D341Med (cell line): ENCODE data around the gene EEFSEC.

Experiments used
- DNase-seq: peaks from one replicate; pipeline ENCODE4 v3.0.0; 2012; ENCODE audit warnings: low spot score

The EEFSEC gene

DNA sequence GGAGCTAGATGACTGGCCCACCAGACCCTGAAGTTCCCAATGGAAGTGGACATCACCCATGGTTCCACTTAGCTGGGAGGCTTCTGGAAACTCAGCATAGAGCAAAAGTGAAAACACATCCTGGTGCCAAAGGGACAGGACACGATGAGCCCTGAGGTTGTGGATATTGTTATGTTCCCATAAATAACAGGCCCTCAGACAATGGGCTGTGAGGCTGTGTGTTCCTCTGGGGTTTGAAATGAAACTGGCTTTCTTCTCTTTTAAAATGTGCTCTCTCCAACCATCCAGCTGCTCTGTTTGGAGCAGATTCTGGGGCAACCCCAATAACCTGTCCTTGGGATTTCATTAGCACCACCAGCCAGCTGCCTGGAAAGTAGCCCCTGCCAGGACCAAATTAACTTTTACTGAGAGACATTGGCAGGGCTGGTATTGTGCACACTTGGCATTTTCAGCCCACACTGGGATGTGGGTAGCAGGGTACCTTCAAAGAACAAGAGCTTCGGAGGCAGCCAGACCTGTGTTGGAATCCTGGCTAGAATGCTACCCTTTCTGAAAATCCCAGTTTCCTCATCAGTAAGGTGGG lies 215.9 kb downstream of the EEFSEC start:
- no peak for DNase-seq

DNA sequence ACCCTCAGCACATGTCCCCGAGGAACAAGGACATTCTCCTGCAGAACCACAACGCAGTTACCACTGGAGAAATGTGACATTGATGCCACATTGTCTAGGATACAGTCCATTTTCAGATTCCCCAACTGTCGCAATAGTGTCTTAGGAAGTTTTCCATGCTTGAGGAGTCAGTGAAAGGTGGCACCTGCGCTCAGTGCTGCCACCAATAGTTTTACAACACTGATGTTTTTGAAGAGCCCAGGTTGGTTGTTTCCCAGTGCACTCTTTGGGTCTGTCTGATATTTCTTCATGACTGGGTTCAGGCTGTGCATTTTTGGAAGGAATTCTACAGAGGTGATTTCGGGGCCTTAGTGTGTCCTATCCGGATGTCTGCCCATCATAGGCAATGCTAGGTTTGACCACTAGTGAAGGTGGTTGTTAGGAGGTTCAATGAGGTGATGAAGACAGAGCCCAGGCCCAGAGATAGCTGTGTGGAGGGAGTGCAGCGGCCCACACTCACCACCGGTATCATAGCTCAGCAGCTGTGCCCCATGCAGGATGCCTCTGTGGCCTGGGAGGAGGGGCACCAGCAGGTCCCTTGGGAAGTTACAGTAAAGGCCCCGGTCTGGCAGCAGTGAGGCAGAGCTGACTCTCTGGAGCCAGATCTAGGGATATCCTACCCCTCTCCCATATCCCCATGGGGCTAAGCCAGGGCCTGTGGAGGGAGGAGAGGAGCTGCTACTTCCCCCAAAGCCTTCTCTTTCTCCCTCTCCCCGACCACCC lies 216.8 kb downstream of the EEFSEC start:
- DNase-seq, result peak; percentile 57

DNA sequence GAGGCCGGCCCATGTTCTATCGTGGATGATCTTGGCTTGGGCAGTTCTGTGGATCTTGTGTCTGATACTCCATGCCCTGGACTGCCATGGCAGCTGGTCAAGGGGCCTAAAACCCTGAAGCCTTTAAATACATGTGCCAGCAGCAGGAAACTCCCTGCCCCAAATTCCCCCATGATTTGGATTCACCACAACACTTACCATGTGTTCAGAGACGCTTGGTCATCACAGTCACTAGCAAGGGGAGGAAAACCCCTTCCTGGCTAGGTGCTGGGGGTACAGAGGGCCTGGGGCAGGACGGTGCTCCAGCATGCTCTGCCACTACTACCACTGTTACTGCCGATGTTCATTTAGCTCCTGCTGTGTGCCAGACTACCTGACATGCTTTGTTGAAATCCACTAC lies 219.0 kb downstream of the EEFSEC start:
- DNase-seq, result no peak

DNA sequence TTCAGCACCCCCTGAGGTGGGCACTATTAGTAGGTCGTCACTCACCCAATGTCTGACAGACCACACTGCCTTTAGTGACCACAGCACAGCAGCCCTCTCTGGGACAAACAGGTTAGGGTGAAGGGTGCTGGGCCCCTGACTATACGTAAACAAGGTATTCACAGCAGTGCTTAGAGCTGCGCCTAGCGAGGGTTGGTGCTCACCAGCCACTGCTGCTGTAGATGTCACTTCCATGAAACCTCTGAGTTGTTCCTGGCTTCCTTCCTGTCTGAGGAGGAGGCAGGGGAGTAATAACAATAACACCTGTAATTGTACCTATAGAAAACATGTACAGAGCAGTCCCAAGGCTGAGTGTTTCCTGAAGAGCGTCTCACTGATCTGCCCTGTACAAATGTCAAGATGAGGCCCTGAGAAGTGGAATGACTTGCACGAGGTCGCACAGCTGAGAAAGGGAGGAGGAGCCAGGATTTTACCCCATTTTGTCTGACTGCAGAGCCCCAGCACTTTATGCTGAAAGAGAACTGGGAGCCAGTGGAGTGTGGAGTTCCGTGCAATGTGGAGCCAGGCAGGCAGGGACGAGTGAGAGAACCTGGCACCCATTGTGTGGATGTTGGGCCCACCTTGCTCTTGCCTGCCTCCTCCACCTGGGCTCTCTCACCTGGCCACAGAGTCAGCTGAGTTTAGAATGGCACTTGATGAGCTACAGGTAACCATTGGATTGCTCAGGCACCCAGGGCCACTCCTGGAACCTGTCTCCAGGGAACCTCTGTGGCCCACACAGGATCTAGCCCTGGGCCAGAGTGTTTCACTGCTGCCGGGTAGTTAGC lies 219.6 kb downstream of the EEFSEC start:
- no peak for DNase-seq

DNA sequence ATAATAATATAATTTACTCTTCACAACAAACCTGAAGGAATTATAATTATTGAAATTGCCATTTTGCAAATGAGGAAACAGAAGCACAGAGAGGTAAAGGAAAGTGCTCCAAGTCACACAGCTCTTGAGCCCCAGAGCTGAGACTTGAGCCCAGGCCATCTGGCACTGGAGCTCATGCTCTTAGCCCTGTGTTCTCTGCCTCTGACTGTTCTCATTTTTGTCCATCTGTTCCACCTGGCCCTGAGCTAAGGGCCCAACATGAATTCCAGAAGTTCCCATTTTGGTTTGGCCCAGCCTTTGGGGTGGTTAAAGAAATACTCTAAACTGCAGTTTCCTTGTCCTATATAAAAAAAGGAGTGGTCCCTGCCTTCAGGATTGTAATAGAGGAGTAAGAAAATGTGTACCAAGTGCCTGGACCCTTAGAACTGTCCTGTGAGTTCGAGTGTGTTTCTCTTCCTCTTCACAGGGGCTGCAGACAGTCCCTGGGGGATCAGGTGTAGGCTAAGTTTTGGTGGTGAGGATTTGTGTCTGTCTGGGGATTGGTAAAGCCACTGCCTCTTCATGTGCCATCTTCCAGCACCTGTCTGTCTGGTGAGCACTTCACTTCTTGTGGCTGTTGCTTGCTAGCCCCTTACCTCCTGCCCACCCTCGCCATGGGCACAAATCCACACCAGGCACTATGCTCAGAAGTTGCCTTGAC lies 221.6 kb downstream of the EEFSEC start:
- no peak for DNase-seq

DNA sequence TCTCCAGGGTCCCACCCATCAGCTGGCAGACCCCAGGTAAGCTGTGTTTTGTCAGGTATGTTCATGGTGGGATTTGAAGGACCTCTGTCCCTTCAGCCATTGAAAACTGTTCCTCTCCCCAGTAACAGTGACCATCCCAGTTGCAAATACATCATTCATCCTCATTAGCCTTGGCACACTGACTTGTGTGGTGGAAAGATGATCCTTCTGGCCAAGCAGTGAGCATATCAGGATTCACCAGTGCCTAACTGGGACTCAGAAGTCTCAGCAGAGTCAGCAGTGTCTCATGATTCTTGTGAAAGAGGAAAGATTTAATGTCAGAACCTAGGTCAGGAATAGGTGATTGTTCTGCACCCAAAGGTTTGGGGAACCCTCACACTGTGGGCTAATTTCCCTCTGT lies 223.2 kb downstream of the EEFSEC start:
- no peak for DNase-seq

DNA sequence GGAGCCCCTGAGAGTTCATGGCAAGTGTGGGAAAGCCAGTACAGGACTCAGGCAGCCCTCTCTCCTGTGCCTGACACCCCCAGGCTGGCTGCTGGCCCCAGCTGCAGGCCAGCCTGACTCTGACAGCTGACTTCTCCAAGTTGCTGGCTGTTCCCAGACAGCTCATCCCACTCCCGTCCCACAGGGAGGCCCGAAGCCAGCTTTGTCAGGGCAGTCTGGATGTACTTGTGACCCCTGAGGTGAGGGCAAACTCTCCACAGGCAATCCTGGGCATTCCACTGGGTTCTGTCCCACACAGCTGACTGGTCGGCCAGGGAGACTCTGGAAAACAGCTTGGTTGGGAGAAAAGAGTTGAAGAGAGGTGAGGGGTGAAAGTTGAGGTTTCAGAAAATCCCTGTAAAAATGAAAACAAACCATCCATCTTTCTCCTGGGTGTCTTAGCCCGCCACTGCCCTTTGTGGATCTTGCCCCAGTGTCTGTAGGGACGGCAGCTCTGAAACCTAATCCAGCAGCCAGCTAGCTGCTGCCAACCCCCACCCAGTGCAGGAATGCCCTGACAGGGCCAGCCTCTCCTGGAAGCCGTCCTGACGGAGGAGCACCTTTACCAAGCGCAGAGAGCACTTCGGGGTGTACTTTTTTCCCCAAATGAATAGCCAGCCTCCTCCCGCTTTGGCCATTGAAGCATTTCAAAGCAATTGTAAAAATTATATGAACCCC lies 225.5 kb downstream of the EEFSEC start:
- DNase-seq, result no peak

DNA sequence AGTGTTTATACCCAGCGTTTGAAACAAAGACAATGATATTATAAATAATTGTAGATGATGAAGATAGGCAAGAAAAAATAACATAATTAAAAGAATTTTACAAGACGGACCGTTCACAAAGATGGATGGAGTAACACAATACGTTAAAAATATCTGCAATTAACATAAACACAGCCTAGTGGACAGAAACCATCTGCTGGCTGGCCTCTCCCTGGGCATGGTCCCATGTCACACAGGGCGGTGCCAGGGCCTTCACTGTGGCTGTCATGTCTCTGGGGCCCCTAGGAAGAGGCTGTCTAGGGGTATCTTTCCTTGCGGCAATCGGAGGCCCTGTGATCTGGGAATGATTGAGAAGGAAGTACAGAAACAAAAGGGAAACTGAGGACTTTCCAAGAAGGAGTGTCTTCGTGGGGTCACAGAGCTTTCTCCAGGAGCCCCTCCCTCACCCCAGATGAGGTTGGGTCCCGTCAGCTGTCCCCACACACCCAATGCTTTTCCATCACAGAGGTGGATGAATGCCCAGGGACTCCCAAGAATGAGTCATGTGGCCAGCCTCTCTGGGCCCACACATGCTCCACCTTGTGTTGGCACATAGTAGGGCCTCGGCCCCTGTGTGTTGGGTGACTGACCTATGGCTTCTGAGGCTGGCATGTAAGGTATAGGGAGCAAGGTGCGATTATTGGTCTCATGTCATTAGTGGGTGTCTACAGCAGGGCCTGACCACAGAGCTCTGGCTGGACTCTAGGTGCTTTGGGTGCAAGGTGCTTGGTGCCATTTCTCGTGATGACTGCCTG lies 226.3 kb downstream of the EEFSEC start:
- DNase-seq, result no peak

DNA sequence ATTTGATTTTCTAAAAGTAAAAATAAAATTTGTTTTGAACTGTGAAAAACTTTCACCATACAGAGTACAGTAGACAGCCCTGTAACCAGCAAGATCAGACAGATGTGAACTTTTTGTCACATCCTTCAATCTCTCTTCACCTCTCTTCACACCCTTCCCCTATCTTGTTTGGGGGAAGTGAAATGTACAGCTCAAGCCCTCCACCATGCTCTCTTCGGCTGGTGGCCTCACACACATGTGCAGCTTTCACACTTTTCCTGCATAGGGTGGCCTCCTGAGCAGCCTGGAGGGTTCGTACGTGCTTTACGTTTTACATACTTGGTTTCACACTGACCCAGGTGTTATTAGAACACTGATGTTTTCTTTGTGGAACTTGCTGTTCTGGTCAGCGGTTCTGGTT lies 227.0 kb downstream of the EEFSEC start:
- DNase-seq, result no peak

DNA sequence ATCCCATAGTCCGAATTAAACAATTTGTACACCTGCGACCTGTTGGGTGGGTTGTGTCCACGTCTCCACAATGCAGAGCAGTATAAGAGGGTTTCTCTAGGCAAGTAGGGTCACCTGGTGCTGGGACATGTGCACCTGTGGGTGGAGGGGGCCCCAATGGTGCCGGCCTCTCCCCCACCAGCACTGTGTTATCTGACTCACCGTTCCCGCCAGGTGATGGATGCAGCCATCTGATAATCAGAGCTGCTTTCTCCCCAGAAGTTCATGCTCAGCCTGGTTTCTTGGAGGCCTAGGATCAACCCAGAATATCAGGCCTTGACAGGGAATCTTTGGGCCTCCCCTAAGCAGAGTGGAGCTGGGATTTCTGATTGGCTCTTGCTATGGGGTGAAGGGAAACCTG lies 227.4 kb downstream of the EEFSEC start:
- DNase-seq, result no peak

DNA sequence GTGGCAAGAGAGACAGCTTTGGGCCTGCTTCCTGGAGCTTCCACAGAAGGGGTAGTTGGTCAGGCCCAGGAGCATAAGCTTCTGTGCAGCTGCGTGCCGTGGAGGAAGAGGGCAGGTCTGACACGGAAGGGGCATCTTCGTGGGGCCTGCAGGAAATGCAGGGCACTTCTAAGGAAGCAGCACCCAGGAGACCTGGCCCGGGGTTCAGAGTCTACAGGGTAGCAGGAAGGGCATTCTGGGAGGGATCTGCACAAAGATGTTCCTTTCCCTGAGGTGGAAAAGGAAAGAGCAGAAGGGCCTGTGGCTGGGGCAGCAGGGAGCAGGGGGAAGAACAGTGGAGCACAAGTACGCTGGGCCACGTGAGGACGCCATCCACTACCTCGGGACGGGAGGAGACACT lies 228.3 kb downstream of the EEFSEC start:
- no peak for DNase-seq

DNA sequence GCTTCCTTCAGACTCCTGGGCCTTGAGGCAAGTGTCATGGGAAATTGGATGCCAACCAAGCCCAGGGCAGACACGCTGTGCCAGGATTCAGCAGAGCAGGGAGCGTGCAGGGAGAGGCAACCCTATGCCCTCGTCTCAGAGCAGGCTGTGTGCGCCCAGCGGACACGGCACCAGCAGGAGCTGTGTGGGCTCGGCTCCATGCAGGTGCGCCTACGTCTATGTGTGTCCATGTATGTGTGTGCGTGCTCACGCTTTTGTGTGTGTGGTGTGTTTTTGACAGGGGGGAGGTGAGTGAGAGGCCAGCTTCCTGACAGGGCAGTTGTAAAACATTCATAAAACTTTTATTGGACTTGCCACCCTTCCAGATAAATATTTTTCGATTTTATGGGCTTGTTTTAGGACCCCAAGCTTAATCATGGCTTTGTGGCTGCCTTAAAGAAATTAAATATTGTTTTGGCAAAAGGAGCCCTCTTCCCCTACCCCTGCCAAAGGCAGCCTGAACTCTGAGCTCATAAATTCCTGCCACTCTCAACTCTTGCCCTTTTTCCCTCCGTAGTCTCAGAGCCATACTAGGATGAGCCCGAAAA lies 229.0 kb downstream of the EEFSEC start:
- DNase-seq, result no peak

DNA sequence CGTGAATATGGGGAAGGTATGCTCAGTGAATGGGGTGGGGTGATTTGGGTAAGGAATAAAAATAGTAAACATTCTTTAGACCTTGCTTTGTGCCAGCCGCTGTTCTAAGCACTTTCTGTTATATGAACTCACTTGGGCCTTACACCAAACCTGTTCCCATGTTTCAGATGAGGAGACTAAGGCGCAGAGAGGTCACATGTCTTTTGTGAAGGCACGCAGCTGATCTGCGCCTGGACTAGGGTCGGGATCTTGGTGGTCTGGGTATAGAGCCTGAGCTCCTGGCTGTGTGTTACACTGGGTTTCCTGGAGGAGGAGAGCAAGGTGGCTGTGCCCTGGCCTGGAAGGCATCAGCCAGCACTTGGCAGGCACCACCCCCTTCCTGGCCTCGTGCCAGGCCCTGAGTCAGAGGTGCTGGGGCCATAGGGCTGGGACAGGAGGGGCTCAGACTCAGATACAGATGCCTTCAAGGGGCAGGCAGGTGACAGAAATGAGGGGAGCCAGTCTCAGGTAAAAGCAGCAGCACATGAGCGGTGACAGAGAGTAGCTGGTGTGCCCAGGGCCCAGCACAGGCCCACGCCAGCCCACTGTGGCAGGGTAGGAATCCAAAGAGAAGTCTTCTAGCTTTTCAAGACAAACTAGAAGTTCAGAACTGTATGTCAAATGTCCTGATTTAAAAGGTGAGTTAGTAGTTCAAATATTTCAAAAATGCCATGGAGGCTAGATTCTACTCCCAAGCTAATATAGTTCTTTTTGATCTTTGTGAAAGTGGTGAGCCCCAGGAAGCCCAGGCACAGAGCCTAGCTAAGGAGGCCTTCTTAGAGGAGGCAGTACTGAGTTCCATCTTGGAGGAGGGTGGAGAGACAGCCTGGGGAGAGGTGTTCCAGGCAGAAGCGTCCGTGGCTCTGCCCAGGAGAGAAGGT lies 230.3 kb downstream of the EEFSEC start:
- DNase-seq, result peak; percentile 50

DNA sequence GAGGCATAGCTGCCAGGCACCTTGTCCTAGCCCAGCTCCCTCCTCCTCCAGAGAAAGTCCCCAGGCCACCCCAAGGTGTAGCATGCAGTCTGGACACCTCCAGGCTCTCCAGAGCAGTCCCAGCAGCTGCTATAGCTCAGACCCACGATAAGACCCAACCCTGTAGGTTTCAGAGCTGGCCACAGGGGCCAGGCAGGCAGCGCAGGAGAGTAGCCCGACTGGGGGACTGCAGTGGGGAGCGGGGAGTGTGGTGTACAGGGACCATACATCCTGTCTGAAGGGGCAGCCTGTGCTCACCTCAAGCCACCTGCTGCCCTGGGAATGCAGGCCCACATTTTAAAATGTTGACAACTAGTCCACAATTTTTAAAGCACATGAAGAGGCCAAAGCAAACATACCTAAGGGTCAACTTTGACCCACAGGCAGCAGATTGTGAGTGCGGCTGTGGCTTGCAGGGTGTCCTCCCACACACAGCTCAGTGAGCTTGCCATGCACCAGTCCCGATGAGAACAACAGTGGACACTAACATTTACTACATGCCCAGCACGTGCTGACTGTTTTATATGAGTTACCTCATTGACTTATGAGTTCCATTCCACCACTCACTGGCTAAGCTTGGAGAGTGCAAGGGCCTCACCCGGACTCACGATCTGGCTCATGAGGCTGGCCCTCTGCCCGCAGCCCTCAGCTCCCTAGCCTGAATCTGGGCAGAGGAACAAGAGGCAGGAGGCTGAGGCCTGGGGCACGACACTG lies 232.0 kb downstream of the EEFSEC start:
- DNase-seq, result no peak

DNA sequence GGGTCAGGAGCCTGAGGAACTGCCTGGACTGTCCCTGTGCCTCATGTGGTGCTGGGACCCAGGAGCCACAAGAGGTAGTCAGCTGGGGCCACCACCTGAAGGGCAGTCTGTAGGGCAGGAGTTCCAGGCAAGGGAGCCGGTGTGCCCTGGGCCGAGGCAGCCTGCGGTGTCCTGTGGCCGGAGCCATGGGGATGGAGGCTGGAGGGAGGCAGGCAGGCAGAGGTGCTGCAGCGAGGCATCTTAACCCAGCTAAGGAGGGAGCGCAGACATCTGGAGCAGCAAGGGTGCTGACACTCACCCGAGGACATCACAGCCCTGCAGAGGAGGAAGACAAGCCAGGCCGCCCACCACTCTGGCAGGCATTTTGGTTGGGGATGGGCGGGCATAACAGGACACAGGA lies 235.7 kb downstream of the EEFSEC start:
- DNase-seq, result no peak

DNA sequence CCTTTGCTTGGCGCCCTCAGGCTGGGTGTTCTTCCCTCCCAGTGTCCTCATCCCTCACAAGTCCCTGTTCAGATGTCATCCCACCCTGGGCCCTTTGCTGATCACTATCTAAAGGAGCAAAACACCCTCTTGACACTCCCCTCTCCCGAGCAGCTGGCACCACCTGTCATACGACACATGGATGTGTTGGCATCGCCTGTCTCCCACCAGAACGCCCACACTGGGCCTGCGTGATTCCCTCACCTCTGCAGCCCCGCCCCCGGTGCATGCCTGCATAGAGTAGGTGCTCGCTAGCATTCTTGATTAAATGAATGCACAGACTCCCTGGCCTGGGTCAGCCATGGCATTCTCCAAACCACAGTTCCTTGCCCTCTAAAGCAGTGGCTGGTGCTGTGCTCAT lies 237.6 kb downstream of the EEFSEC start:
- no peak for DNase-seq

DNA sequence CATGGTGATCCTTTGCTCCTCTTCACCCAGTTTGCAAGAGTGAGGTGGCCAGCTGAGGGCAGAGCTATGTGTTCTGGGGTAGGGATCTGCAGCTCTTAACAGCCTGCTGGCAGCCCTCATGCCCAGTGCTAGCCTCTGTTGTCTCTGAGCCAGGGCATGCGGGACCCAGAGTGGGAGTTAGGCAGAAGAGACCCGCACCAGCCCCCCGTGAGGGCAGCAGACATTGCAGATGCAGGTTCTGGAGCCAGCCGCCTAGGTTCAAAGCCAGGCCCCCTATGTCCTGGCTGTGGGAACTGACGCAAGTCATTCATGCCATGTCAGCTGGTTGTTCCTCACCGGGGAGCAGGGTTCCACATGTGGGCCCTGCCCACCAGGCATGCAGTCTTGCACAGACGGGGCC lies 238.7 kb downstream of the EEFSEC start:
- DNase-seq, result no peak

DNA sequence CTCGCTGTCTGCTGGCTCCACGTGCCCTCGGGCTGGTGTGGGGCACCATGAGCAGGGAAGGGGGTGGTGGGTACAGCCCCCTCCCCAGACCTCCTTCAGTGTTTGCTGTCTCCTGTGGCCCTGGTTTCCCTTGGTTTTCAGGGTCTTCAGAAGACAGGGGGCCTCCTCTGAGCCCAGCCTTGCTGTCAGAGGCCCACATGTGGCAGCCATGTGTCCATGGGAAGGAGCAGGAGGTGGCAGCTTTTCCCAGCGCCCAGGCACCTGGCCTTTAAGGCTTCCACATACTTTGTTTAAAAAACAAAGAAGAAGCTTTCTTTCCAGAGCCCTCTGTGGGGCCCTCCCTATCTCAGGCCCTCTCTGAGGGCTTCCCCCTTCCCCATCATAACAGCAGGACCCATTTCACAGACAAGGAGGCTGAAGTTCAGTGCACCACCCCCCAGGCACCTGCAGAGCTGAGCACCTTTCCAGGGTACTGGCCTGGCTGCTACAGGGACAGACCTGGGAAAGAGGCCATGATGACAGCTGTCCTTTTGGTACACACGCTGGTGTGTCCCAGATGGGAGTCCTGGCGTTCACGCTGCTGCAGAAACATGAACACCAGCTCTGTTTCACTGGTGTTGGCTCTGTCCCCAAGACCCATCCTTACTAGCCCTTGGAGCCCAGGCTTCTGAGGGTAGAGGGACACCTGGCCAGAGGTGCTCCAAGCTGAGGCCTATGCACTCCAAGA lies 239.7 kb downstream of the EEFSEC start:
- no peak for DNase-seq
